Measurements from ENCODE around the gene TOLLIP.

- TF ChIP-seq CTCF (conservative IDR thresholded peaks at IDR 0.05; ENCODE audit: low read depth, low read length) (no peak), SMC3 (IDR thresholded peaks at IDR 0.05; ENCODE audit: low read depth, low read length) (no peak), CEBPB (IDR thresholded peaks at IDR 0.05; ENCODE audit: low read depth, low read length) (no peak)
Observed at GRCh38 chr11:1302041-1302460, 7.4 kb downstream of the TOLLIP start.

All from IMR-90 (cell line).